WI38 (cell line): Measurements from ENCODE around the gene CDH10.
A peak's percentile ranks its signal among the peaks of the same experiment; 100 is the strongest.

Experiments used
- H3K4me3 ChIP-seq: 2 replicates; pipeline ENCODE4 v1.5.1; 2011; ENCODE audit warnings: low read depth, mild to moderate bottlenecking, control low read depth, low read length
- TF ChIP-seq, protein P1 (sequence below): IDR thresholded peaks from 2 replicates; pipeline ENCODE4 v1.5.1; 2012; ENCODE audit warnings: low read depth, mild to moderate bottlenecking, control low read depth, low read length

Gene CDH10

DNA sequence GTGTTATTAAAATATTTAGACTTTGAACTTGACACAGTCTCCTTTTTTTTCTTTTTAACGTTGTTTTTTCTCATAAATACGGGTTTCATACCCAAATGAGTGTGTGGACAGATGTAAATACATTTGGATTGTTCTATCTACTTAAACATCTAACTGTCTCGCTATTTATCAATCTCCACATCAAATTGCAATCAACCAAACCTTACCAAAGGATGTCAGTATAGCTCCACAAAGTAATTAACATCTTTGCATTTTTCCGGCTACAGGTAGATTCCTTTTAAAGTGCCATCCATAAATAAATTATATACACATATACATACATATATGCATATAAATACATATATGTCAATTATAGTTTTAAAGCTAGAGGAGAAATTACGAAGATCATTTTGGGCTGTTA is 705 bp upstream of the CDH10 start:
- H3K4me3 ChIP-seq = no peak overlapping the region
- TF ChIP-seq, protein P1, sequence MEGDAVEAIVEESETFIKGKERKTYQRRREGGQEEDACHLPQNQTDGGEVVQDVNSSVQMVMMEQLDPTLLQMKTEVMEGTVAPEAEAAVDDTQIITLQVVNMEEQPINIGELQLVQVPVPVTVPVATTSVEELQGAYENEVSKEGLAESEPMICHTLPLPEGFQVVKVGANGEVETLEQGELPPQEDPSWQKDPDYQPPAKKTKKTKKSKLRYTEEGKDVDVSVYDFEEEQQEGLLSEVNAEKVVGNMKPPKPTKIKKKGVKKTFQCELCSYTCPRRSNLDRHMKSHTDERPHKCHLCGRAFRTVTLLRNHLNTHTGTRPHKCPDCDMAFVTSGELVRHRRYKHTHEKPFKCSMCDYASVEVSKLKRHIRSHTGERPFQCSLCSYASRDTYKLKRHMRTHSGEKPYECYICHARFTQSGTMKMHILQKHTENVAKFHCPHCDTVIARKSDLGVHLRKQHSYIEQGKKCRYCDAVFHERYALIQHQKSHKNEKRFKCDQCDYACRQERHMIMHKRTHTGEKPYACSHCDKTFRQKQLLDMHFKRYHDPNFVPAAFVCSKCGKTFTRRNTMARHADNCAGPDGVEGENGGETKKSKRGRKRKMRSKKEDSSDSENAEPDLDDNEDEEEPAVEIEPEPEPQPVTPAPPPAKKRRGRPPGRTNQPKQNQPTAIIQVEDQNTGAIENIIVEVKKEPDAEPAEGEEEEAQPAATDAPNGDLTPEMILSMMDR = no peak

DNA sequence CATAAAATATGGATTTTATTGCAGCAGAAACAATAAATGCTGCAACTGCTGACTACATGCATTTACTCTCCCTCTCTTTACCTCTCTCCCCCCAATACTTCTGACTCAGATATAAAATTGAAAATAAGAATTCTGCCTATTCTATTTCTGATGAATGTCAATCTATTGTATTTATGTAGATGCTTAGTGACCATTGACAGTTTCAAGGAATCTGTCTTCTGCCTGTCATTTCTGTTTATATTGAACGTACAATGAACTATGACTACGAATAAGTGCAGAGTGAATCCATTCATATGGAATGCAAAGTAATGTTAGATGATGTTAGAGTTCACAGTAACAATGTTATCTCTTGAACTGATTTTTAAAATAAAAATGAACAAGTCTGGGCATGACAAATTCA is 898 bp downstream of the CDH10 start:
- H3K4me3 ChIP-seq = no peak overlapping the region
- TF ChIP-seq, protein P1 = no peak

DNA sequence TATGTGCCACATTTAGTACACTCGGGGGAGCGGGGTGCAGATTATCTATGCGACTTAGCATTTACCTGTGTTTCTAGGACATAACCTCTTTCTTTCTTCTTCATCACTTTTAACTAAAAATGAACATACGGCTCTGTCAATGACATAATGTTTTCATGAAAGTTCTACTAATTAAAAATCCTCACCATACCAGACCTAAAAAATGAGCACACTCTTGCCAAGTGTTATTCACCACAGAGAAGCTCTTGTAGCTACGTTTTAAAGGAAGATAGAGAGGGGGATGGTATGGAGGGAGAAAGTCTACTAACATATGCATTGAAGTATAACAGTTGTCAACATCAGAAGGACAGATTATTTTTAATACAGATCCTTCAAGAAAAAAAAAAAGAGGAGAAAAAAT is 1.6 kb downstream of the CDH10 start:
- TF ChIP-seq, protein P1 = no peak
- no peak overlapping the region for H3K4me3 ChIP-seq

DNA sequence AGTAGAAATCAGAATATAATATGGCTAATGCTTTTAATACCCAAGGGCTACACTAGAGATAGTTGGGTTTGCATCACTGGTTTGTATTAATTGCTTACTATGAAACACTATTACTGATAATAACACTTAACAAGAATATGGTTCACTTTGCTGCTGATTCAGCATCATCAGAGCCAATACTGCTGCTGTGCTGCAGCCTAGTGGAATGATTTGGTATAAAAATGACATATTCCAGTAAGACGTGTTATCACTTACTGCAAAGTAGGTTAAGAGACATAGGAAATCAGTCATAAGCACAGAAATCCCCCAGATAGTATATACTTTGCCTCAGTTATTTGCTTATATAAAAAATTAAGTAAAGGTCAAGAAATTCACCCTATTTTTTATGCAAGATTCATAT is 2.8 kb downstream of the CDH10 start:
- H3K4me3 ChIP-seq = no peak overlapping the region
- TF ChIP-seq, protein P1 = no peak

DNA sequence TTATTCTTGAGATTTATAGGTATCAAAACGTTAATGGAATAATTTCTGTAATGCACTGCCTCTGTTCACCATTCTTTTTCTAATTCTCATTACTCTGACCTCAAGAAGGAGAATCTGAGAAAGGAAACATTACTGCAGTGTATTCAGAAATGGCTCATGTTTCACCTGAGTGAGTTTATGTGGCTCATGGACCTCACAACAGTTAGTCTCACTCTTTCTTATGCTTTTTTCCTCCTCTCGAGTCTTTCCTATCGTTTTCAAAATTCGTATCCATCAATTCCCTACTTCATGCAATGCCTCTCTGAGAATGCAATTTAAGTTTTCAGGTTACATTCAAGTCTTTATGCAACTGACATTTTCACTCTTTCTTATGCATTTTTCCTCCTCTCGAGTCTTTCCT is 9.6 kb downstream of the CDH10 start:
- TF ChIP-seq, protein P1 = no peak
- no peak overlapping the region for H3K4me3 ChIP-seq

DNA sequence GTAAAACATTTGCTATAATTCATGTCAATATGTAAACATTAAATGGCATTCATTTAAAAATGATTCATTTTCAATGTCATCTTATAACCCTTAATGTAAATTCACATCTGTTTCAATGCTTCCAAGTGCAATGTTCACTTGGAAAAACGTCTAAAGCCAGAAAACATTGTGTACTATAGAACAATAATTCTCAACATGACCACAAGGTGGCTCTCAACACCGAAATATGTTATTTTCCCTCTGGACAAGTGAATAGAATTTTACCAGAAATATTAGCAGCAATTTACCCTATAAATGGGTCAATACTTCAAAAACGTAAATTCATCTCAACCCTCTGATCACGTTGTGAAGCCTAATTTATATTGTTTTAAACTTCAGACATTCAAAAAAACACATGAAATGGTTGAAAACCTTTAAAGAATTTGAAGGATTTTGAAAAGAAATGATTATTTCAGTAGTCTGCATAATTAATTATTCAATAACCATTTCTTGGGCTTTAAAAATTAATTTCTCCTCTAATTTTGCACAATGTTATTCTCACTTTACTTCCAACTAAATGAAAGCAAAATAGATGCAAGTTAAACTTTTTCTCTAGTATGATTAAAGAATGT is 11.0 kb downstream of the CDH10 start:
- no peak overlapping the region for H3K4me3 ChIP-seq
- TF ChIP-seq, protein P1 = peak; percentile 8; the same call in 1 of the 2 replicates

DNA sequence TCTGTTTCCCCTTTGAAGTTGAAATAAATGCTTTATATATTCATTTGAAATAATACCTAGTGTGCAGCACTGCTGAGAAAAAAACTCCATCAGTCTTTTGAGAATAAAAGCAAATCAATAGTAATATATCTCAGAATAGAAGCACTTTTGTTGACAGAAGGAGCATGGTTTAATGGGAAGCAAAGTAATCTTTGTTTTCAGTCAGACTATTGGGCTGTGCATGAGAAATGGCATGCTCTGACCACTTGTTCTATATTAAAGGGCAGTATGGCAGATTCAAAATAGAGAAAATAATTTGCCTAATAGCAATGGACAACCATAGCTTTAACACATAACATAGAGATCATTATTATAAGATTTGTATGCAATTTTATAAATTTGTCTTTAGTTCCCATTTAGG is 12.4 kb downstream of the CDH10 start:
- TF ChIP-seq, protein P1 = no peak
- no peak overlapping the region for H3K4me3 ChIP-seq
